ENCODE measurements around the gene SFXN2. TPM values are rescaled to one million over a fixed set of nuclear protein-coding genes. Genes with fewer than 3 reads are reported as not detected.
A peak's percentile ranks its signal among the peaks of the same experiment; 100 is the strongest.

Gene SFXN2
- total RNA-seq, 4 donors from 2014 or later = 1.2 to 16.9 (median 8.5) TPM

- H3K9me3 ChIP-seq = no peaks in the 10 kb centered on the region
- no peak for TF ChIP-seq CTCF (IDR thresholded peaks at IDR 0.05)
- TF ChIP-seq POLR2A (IDR thresholded peaks at IDR 0.05) = no peak
- H3K27me3 ChIP-seq = no peaks in the 10 kb centered on the region
- no peaks in the 10 kb centered on the region for H3K4me1 ChIP-seq
- no peaks in the 10 kb centered on the region for H3K36me3 ChIP-seq
- intact Hi-C loops (cut with DNase I; ENCODE audit: low total_unique reads) = loop anchor here (5.0 kb wide), 1 partner anchor 175 kb away; no protein-coding TSS in a partner anchor
- no peak for DNase-seq
- H3K4me3 ChIP-seq = no peak overlapping the region
- H3K27ac ChIP-seq = no peak overlapping the region
These were observed 12.8 kb downstream of the SFXN2 start for GRCh38 chr10:102727037-102727818.

GRCh38 chr10:102729029-102730026 lies 14.9 kb downstream of the SFXN2 start:
- Histone ChIP-seq H3K4me1 (no peaks in the 10 kb centered on the region), H3K4me3 (no peak overlapping the region), H3K36me3 (no peaks in the 10 kb centered on the region), H3K27me3 (no peaks in the 10 kb centered on the region), H3K27ac (peak overlapping the region in 1 of 2 donors; percentile 23), H3K9me3 (no peaks in the 10 kb centered on the region)
- TF ChIP-seq POLR2A (IDR thresholded peaks at IDR 0.05) (no peak), CTCF (IDR thresholded peaks at IDR 0.05) (peak; percentile 92 to 96 (median 94))
- DNase-seq = peak; percentile 89 to 91
- intact Hi-C loops (cut with DNase I; ENCODE audit: low total_unique reads) = loop anchor here (5.0 kb wide), 1 partner anchor 173 kb away; no protein-coding TSS in a partner anchor

GRCh38 chr10:102731222-102731800 lies 16.9 kb downstream of the SFXN2 start:
- no peaks in the 10 kb centered on the region for H3K36me3 ChIP-seq
- intact Hi-C loops (cut with DNase I; ENCODE audit: low total_unique reads) = no loop called here
- DNase-seq = no peak
- H3K27ac ChIP-seq = no peak overlapping the region
- H3K9me3 ChIP-seq = no peaks in the 10 kb centered on the region
- no peaks in the 10 kb centered on the region for H3K4me1 ChIP-seq
- TF ChIP-seq POLR2A (IDR thresholded peaks at IDR 0.05) = no peak
- TF ChIP-seq CTCF (IDR thresholded peaks at IDR 0.05) = no peak
- no peak overlapping the region for H3K4me3 ChIP-seq
- H3K27me3 ChIP-seq = no peaks in the 10 kb centered on the region

- H3K36me3 ChIP-seq = no peaks in the 10 kb centered on the region
- H3K27me3 ChIP-seq = no peaks in the 10 kb centered on the region
- intact Hi-C loops (cut with DNase I; ENCODE audit: low total_unique reads) = no loop called here
- no peaks in the 10 kb centered on the region for H3K4me1 ChIP-seq
- TF ChIP-seq CTCF (IDR thresholded peaks at IDR 0.05) = no peak
- no peak for TF ChIP-seq POLR2A (IDR thresholded peaks at IDR 0.05)
- no peak overlapping the region for H3K4me3 ChIP-seq
- H3K9me3 ChIP-seq = no peaks in the 10 kb centered on the region
- DNase-seq = no peak
- H3K27ac ChIP-seq = no peak overlapping the region
These were observed 18.2 kb downstream of the SFXN2 start for GRCh38 chr10:102732661-102733060.

Data from uterus (tissue), 4 donors.